Stimulated activated CD8-positive, alpha-beta memory T cell treated with anti-CD3 and anti-CD28 coated beads, Interleukin-2, amount 100 ng/mL, for 1 hour (primary cell): Measurements from ENCODE around the gene DHRS9.
"Not testable (repeated sequence)": the region's sequence is repeated elsewhere in the genome, so short reads cannot be mapped to it uniquely, and the experiment has no call there.

Source experiments
- DNase-seq, 2 donors: peaks; one replicate each; pipeline ENCODE4 v3.0.0-alpha.2; 2020; ENCODE audit warnings: low read depth in 2 of 2

The DHRS9 gene

DNA sequence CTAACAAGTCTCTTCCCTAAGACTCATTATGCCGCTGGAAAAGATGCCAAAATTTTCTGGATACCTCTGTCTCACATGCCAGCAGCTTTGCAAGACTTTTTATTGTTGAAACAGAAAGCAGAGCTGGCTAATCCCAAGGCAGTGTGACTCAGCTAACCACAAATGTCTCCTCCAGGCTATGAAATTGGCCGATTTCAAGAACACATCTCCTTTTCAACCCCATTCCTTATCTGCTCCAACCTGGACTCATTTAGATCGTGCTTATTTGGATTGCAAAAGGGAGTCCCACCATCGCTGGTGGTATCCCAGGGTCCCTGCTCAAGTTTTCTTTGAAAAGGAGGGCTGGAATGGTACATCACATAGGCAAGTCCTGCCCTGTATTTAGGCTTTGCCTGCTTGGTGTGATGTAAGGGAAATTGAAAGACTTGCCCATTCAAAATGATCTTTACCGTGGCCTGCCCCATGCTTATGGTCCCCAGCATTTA, 26.3 kb downstream of the DHRS9 start:
- no peak for DNase-seq

DNA sequence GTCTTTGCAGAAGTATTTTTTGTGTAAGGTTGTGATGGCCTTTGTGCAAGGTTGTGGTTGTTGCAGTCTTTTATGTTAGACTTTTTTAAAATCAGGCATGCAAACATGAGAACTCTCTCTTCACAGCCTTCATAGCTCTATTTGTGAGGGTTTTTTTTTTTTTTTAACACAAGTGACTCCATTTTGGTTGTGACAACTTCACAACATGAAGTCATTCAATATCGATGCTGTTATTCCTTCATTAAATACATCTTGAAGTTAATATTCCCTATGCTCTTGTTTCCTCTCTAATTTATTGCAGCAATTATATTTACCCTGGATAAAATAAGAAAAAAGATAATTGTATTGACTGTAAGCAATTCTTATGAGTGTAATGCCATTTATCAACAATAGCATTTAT, 35.5 kb downstream of the DHRS9 start:
- DNase-seq = no peak

DNA sequence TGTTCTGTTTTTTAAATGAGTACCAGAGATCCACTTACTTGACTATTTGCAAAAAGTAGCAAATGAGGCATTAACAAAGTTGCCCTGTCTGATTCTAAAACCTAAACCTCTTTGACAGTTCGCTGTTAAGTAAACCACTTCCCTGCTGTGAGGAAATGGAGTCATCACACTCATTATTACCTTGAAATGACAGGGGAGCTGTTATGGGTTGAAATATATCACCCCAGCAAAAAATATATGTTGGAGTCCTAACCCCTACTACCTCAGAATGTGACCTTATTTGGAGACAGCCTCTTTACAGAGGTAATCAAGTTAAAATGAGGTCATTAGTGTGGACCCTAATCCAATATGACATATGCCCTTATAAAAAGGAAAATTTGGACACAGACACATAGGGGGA, 36.1 kb downstream of the DHRS9 start:
- DNase-seq = no peak

DNA sequence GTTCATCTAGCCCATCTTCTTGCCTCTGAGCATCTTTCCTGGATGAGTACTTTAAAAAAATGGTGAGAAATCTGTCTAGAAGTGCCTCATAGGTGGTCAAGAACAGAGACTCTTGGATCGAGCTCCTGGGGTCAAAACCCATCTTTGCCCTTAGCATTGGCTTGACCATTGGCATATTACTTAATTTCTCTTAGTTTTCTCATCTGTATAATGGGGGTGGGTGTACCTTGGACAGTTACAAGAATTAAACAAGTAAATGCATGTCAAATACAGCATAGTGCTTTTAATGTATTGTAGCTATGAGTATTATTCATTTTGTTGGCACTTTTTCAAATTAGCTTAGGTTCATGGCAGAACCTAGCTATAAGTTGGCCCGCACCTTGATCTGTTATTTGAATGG, 36.8 kb downstream of the DHRS9 start:
- no peak for DNase-seq

- DNase-seq = no peak
Observed at GRCh38 chr2:169106563-169107545, 37.5 kb downstream of the DHRS9 start.

- no peak for DNase-seq
Observed at GRCh38 chr2:169107645-169108044, 38.3 kb downstream of the DHRS9 start.

GRCh38 chr2:169108099-169108884, 38.9 kb downstream of the DHRS9 start:
- no peak for DNase-seq

DNA sequence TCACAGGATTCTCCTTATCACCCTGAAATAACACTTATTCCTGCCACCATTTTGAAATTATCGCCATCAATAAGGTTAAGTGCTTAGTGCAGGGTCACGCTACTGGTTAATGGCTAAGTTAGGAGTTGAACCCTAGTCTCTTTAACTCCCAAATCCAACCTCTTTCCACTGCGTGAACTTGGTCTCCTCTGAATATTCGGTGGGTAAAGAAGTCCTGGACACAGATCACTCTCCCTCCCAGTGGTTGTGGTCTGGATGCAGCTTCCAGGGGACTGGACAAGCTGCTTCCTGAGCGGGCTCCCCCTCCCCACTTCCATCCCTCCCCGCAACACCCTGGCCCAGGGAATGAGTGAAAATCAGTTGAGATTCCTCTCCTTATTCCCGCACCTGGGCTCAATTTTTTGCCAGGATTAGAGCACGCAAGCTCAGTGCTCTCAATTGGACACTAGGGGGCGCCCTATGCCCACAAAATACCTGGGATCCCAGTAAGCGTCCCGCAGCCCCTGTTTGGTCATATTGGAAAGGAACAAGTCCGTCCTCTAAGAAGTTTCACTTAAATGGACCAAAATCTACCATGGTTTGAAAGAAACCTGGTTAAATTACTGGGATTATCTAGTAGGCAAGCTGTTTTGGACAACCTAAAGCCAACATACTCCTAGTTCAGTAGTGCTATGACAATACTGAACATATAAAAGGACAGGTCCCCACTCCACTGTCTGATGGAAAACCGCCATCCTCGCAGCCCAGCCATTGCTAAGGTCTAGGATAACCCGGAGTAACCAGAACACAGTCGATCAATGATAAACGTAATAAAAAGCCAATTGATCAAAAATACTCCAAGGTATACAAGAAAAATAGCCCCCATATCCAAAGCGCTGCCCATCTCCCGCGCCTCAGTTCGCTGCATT, 40.4 kb downstream of the DHRS9 start:
- peak; percentile 52 for DNase-seq

- DNase-seq = no peak
Observed at GRCh38 chr2:169110419-169110818, 41.1 kb downstream of the DHRS9 start.

DNA sequence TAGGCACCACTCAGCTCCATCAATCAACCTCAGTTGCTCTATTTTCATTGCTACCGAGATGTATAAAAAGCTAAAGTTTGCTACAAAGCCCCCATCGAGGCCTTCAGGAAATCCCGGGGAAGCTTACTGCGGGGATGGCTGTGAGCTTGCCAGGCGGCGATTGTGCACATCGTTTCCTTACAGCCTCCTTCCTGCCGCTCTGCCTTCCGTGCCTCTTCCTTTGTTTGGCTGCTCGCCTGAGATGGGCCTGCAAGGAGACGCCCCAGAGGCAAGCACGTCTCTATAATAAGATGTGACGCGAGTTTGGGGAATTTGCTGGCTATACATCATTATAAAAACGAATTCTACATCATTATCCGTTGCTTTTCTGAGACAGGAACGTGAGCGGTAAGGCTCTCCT, 41.6 kb downstream of the DHRS9 start:
- no peak for DNase-seq

GRCh38 chr2:169112841-169113240, 43.5 kb downstream of the DHRS9 start:
- DNase-seq = no peak

DNA sequence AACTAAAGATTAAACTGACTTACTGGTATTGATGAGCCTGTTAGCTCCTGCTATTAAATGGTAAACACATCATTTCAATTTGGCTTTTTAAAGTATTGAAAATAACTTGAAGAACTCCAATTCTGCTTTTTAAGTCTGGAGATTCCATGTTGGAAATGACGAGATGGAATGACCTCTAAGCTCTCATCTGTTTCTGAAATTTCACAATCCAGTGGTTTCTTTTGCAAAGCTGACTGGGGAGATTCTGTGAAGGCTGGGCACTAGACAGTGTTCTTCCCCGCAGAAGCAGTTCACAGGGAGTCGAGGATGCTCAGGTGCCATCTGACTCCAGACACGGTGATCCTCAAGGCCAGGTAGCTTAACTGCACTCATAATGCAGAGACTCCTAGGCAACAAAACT, 44.7 kb downstream of the DHRS9 start:
- no peak for DNase-seq

DNA sequence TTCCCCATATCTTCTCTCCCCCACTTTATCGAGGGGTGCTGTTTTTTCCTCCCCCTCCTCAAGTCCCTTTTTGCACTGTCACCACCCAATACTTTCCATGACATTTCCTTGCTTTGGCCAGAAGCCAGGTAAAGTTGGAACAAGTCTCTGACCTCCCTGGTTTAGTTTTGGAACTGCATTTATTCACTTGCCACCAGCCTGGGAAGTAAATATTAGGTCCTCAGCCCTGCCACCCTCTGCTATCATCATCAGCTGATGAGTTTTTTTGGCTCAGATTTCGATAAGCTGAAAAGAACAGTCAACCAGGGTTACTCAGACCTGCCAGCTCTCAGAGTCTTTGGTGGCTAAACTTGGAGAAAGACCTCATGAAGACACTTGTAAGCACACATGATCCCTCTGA, 47.0 kb downstream of the DHRS9 start:
- DNase-seq = no peak

DNA sequence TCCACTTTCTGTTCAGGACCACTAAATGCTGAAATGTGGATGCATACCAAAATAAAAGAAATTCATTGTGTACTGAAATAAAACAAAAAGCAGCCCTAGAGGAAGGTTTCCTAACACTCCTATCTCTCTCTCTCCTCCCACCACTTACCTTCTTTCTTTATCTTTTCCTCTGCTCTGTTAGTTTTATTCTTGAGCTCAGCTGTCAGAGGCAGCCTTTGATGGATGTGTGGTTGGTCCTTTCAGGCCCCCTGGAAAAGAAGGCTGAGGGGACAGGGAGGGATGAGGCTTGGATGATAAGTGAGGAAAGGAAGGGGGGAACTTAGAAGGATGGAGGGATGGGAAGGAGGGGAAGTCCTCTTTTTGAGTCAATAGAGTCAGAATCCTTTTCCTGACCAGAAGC, 47.6 kb downstream of the DHRS9 start:
- DNase-seq = no peak

DNA sequence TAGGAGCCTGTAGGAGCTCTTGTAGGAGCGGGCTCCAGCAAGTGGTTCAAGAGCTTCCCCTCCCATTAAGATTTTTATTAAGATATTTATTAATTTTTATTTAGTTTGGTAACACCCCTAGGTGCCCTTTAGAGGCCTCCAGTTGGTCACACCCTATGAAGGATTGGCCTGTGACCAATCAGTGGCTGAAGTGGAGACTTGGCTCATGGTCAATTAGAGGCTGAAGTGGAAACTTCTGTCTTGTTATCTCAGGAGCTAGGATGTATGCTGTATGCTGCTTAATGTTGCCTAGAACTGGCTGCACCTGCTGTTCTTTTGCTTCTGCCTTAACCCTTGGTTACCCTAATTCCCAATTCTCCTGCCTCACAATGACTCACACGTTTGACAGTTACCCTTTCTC, 48.7 kb downstream of the DHRS9 start:
- DNase-seq = no peak

- no peak for DNase-seq
Observed at GRCh38 chr2:169119123-169119760, 49.9 kb downstream of the DHRS9 start.

DNA sequence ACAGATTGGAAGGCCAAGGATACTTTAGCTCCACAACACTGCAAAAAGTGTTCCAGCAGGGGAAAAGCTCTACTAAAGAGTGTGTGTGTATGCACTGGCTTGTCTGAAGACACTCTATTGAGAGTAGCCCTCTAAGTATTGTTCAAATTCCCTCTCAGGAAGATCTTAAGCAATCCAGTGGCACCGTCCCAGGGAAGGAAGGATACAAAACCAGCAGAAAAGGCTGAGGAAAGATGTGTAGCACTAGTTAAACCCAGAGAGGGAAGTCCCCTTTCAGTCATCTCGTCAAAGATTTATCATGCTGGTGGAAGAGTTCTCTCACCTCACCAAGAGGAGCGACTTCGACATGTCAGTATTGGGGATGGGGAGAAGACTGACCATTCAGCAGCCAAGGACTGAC, 50.5 kb downstream of the DHRS9 start:
- DNase-seq = no peak

DNA sequence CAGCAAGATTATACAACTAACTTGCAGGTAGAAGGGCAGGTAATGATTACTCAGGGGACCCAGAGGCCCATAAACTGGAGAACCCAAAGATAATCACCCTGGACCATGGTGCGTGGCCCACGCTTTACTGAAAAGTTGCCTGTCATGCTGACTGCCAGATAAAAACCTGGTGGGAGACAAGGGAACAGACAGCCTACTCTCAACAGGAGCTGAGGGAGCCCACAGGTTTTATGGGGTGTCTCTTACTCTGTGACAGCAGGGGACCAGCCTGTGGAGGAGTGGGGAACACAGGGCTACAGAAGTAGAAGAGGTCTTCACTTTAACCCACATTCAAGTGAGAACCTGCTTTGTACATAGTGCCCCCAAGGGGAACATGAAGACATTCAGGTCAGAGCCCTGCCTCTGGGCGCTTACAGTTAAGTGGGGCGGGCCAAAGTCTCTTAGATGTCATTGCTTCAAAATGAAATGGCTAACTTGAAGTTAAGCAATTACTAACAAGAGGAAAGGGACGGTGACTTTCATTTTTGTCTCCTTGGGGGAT, 60.4 kb downstream of the DHRS9 start:
- no peak for DNase-seq

- no peak for DNase-seq
Observed at GRCh38 chr2:169131587-169132512, 62.5 kb downstream of the DHRS9 start.

- DNase-seq = not testable (repeated sequence)
Observed at GRCh38 chr2:169134272-169134671, 64.9 kb downstream of the DHRS9 start.
